ENCODE results near the gene ANKRD55. TPM values are rescaled to one million over a fixed set of nuclear protein-coding genes. Genes with fewer than 3 reads are reported as not detected.

Gene ANKRD55
- total RNA-seq, 1 experiment from 2014 or later = not detected

Other genes starting within 250 kb of the ANKRD55 start
- 8.4 to 10.8 TPM (median 9.6 TPM) in 3 replicates for gene IL6ST, start 238.4 kb downstream of the ANKRD55 start, total RNA-seq (2021)

All from WTC11 (cell line).